IMR-90 (cell line): ENCODE measurements around the gene C17orf107. TPM values are rescaled to one million over a fixed set of nuclear protein-coding genes. Genes with fewer than 3 reads are reported as not detected.

Experiments
- ATAC-seq: fragments of 200-7000 bp; cut with Tn5 transposase; 2 replicates; pipeline ENCODE4 v1.9.1; 2020; ENCODE audit warnings: low read depth, mild to moderate bottlenecking, moderate library complexity
- BruUV-seq: library from RNA; stranded (reverse); fragments of 400-500 nt; replicated peaks from 2 replicates; lab custom pipeline; 2021; lab: Mats Ljungman, UMichigan
- CTCF ChIA-PET: fragments of 300-600 bp; formaldehyde crosslinking; extraction: SDS; loops from one replicate; lab custom pipeline; 2021; ENCODE audit warnings: antibody characterized with exemption; lab: Yijun Ruan, JAX
- POLR2A ChIA-PET: fragments of 300-600 bp; sonication (Branson Sonifier 250); formaldehyde crosslinking; loops from one replicate; lab custom pipeline; 2022; ENCODE audit warnings: antibody characterized with exemption; ENCODE audit not compliant: unreplicated experiment; lab: Charles Lee
- DNase-seq: peaks from one replicate; pipeline ENCODE4 v3.0.0; 2013
- H2AFZ ChIP-seq: replicated peaks from 2 replicates; pipeline ENCODE3; 2013; ENCODE audit warnings: low read length, mild to moderate bottlenecking; ENCODE audit not compliant: poor library complexity
- H2AK5ac ChIP-seq: 2 replicates; pipeline ENCODE4 v1.6.1; 2013; ENCODE audit warnings: low read depth, low read length, inconsistent platforms
- H2AK9ac ChIP-seq: replicated peaks from 2 replicates; pipeline ENCODE3; 2013; ENCODE audit warnings: mild to moderate bottlenecking, low read depth, low read length, moderate library complexity; ENCODE audit not compliant: poor library complexity
- H2BK120ac ChIP-seq: 2 replicates; pipeline ENCODE4 v1.6.1; 2013; ENCODE audit warnings: low read depth, low read length, inconsistent platforms
- H2BK15ac ChIP-seq: 3 replicates; pipeline ENCODE4 v1.6.1; 2013; ENCODE audit warnings: low read depth, low read length, inconsistent platforms
- H2BK20ac ChIP-seq: 2 replicates; pipeline ENCODE4 v1.6.1; 2013; ENCODE audit warnings: low read depth, mild to moderate bottlenecking, inconsistent platforms, low read length, moderate library complexity
- H2BK5ac ChIP-seq: 2 replicates; pipeline ENCODE4 v1.6.1; 2013; ENCODE audit warnings: mild to moderate bottlenecking, low read depth, low read length, inconsistent platforms; ENCODE audit not compliant: poor library complexity, severe bottlenecking
- H3K14ac ChIP-seq: replicated peaks from 2 replicates; pipeline ENCODE4 v1.6.1; 2013; ENCODE audit warnings: low read depth, low read length, inconsistent platforms
- H3K18ac ChIP-seq: 2 replicates; pipeline ENCODE4 v1.6.1; 2013; ENCODE audit warnings: low read depth, low read length, control low read depth
- H3K23ac ChIP-seq: 2 replicates; pipeline ENCODE4 v1.6.1; 2013; ENCODE audit warnings: low read depth, low read length, inconsistent platforms
- H3K27ac ChIP-seq: 2 replicates; pipeline ENCODE4 v1.5.1; 2013; ENCODE audit warnings: mild to moderate bottlenecking, control low read depth, low read length; ENCODE audit not compliant: insufficient read depth
- H3K27me3 ChIP-seq: 2 replicates; pipeline ENCODE4 v1.6.1; 2013; ENCODE audit warnings: low read length; ENCODE audit not compliant: control insufficient read depth, insufficient read depth
- H3K36me3 ChIP-seq: 2 replicates; pipeline ENCODE4 v1.6.1; 2013; ENCODE audit warnings: low read length, mixed read lengths; ENCODE audit not compliant: control insufficient read depth, insufficient read depth
- H3K4ac ChIP-seq: 2 replicates; pipeline ENCODE4 v1.6.1; 2013; ENCODE audit warnings: low read depth, low read length, inconsistent platforms
- H3K4me1 ChIP-seq: 2 replicates; pipeline ENCODE4 v1.6.1; 2013; ENCODE audit warnings: low read length, mixed read lengths; ENCODE audit not compliant: control insufficient read depth, insufficient read depth
- H3K4me2 ChIP-seq: 2 replicates; pipeline ENCODE4 v1.6.1; 2013; ENCODE audit warnings: low read depth, mild to moderate bottlenecking, control low read depth, low read length, moderate library complexity
- H3K4me3 ChIP-seq: 2 replicates; pipeline ENCODE4 v1.5.1; 2013; ENCODE audit warnings: low read depth, mild to moderate bottlenecking, control low read depth, low read length, moderate library complexity; ENCODE audit not compliant: insufficient read depth
- H3K56ac ChIP-seq: 2 replicates; pipeline ENCODE4 v1.6.1; 2013; ENCODE audit warnings: low read length, inconsistent platforms; ENCODE audit not compliant: insufficient read depth; ENCODE audit errors: extremely low read depth
- H3K79me1 ChIP-seq, 2 experiments: 2 replicates each; pipeline ENCODE4 v1.6.1; 2013; ENCODE audit warnings: low read length in 2 of 2, inconsistent platforms in 1 of 2, low read depth in 1 of 2
- H3K9ac ChIP-seq: 2 replicates; pipeline ENCODE4 v1.6.1; 2013; ENCODE audit warnings: low read depth, low read length, control low read depth
- H3K9me1 ChIP-seq: 2 replicates; pipeline ENCODE4 v1.6.1; 2013; ENCODE audit warnings: low read length, inconsistent platforms; ENCODE audit not compliant: insufficient read depth
- H3K9me3 ChIP-seq: 2 replicates; pipeline ENCODE4 v1.6.1; 2013; ENCODE audit warnings: low read length; ENCODE audit not compliant: control insufficient read depth, insufficient read depth
- H4K20me1 ChIP-seq: 2 replicates; pipeline ENCODE4 v1.6.1; 2013; ENCODE audit warnings: low read length, inconsistent platforms; ENCODE audit not compliant: insufficient read depth
- H4K5ac ChIP-seq: 2 replicates; pipeline ENCODE4 v1.6.1; 2013; ENCODE audit warnings: mild to moderate bottlenecking, low read depth, low read length, control low read depth
- H4K8ac ChIP-seq, 2 experiments: 2 replicates each; pipeline ENCODE4 v1.6.1; 2013; ENCODE audit warnings: low read depth in 2 of 2, low read length in 2 of 2, control low read depth in 1 of 2, inconsistent platforms in 1 of 2
- H4K91ac ChIP-seq: 2 replicates; pipeline ENCODE4 v1.6.1; 2013; ENCODE audit warnings: low read depth, low read length, inconsistent platforms; ENCODE audit not compliant: insufficient read depth
- CEBPB ChIP-seq: IDR thresholded peaks from 2 replicates; pipeline ENCODE4 v1.6.1; 2012; ENCODE audit warnings: low read depth, low read length, improper control_type of control experiment
- RAD21 ChIP-seq: IDR thresholded peaks from 2 replicates; pipeline ENCODE4 v1.6.1; 2012; ENCODE audit warnings: low read length, improper control_type of control experiment
- RCOR1 ChIP-seq: IDR thresholded peaks from 2 replicates; pipeline ENCODE4 v1.6.1; 2012; ENCODE audit warnings: mild to moderate bottlenecking, low read length, improper control_type of control experiment; ENCODE audit not compliant: insufficient replicate concordance
- SMC3 ChIP-seq: fragments of 150-350 bp; IDR thresholded peaks from 2 replicates; pipeline ENCODE4 v1.6.1; 2016; ENCODE audit warnings: low read depth, mild to moderate bottlenecking, antibody characterized with exemption, low read length, moderate library complexity
- WGBS, 2 experiments: methylation state at CpG; one replicate each; pipeline versions ENCODE4 v1.1.5 to v1.1.7; 2013; ENCODE audit warnings: missing lambda C conversion rate in 2 of 2; ENCODE audit not compliant: insufficient read length in 1 of 2; ENCODE audit errors: extremely low coverage in 2 of 2; 5-methylcytosine and 5-hydroxymethylcytosine counted together
- dilution Hi-C: fragments of 300-500 bp; cut with HindIII; formaldehyde crosslinking; loops from one replicate; pipeline ENCODE4 v1.14.3; 2018; ENCODE audit warnings: low sequenced_read_pairs; ENCODE audit not compliant: unreplicated experiment
- in situ Hi-C: fragments of 300-500 bp; cut with MboI; formaldehyde crosslinking; loops from 3 replicates; pipeline ENCODE4 v1.14.3; 2019; ENCODE audit warnings: low sequenced_read_pairs, inconsistent platforms, mixed read lengths
- intact Hi-C: fragments of 100-400 bp; cut with micrococcal nuclease; formaldehyde crosslinking; loops from 2 replicates; pipeline ENCODE4 v1.10.0; 2022
- polyA plus RNA-seq, 3 experiments: library from polyadenylated mRNA; depleted of rRNA; stranded (reverse); fragments of >200 nt; gene quantifications; 2 replicates each; pipeline ENCODE4 v1.2.3, GENCODE V29; 2012; ENCODE audit warnings: low replicate concordance in 1 of 3
- total RNA-seq: library from RNA; depleted of rRNA; stranded (reverse); fragments of >200 nt; gene quantifications from 2 replicates; pipeline ENCODE4 v1.2.3, GENCODE V29; 2012

Gene C17orf107
- total and polyA plus RNA-seq, 2 of the 4 experiments (the other 2 are of a cell fraction), result 0.54 to 0.82 TPM

DNA sequence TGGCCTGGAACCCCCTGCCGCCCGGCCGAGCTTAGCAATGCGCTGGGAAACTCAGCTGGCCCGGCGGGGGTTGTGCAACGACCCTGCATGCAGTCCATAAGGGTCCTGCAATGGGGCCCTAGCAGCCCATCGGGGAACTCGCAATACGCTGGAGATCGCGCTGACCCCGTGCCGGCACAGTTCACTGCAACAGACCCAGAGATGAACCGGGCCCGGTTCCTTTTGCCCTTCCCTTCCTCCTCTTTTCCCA, 40.1 kb downstream of the C17orf107 start:
- peak overlapping the region; percentile 1 to 71; a peak in 2 of 4 replicates for H4K8ac ChIP-seq
- H2AK9ac ChIP-seq, result peak overlapping the region; percentile 97
- H4K91ac ChIP-seq, result peak overlapping the region; percentile 51
- peak overlapping the region; percentile 99 for H3K23ac ChIP-seq
- ChIA-PET CTCF (interaction anchor here (0.5 to 1.6 kb wide), 2 partner anchors 28 to 41 kb away, joined by 3 read pairs; partner anchors contain the start of gene SPAG7), POLR2A (interaction anchor here (0.9 to 2.0 kb wide), 2 partner anchors 27 to 31 kb away, joined by 3 to 14 read pairs; partner anchors contain the start of gene SPAG7)
- TF ChIP-seq RCOR1 (no peak), CEBPB (peak; percentile 84), RAD21 (no peak), SMC3 (no peak)
- DNase-seq (no peak), ATAC-seq (no peak; the same call in 1 of the 2 replicates)
- H4K20me1 ChIP-seq, result peaks cover 33% of the 10 kb centered on the region
- H3K27ac ChIP-seq, result peak overlapping the region; percentile 71
- no peaks in the 10 kb centered on the region for H3K27me3 ChIP-seq
- H2AFZ ChIP-seq, result peak overlapping the region; percentile 89
- no peak overlapping the region for H2BK120ac ChIP-seq
- H3K14ac ChIP-seq, result peak overlapping the region; percentile 86
- H2BK5ac ChIP-seq, result peak overlapping the region; percentile 47
- H3K4me2 ChIP-seq, result peak overlapping the region; percentile 94
- no peak overlapping the region for H2BK20ac ChIP-seq
- dilution Hi-C loops (no loop called here), in situ Hi-C loops (no loop called here), intact Hi-C loops (no loop called here)
- BruUV-seq, result no TSS peak
- WGBS, 2 experiments, result 4% methylated on average over 7 of the region's 16 CpGs; no CpG with 5 or more reads in 1 of the 2 experiments
- peaks cover 38% of the 10 kb centered on the region for H3K36me3 ChIP-seq
- peak overlapping the region; percentile 81 for H3K9ac ChIP-seq
- peaks cover 21 to 56% of the 10 kb centered on the region in 2 experiments; a peak in 3 of 4 replicates for H3K79me1 ChIP-seq
- H2BK15ac ChIP-seq, result no peak overlapping the region
- no peaks in the 10 kb centered on the region for H3K9me3 ChIP-seq
- H4K5ac ChIP-seq, result no peak overlapping the region
- H2AK5ac ChIP-seq, result peak overlapping the region; percentile 81
- peak overlapping the region; percentile 82 for H3K4ac ChIP-seq
- peak overlapping the region; percentile 74 for H3K56ac ChIP-seq
- H3K18ac ChIP-seq, result no peak overlapping the region
- H3K9me1 ChIP-seq, result peaks cover 10% of the 10 kb centered on the region
- H3K4me3 ChIP-seq, result peak overlapping the region; percentile 68
- peaks cover 9% of the 10 kb centered on the region for H3K4me1 ChIP-seq
